ENCODE results near the gene LSMEM2. TPM values are rescaled to one million over a fixed set of nuclear protein-coding genes. Genes with fewer than 3 reads are reported as not detected.

Gene LSMEM2
- total and polyA plus RNA-seq, 2 experiments from 2014 or later: 0.59 to 0.86 TPM

- TF ChIP-seq ZNF462 (CRISPR knock-in tag; IDR thresholded peaks at IDR 0.05): no peak
Measured at GRCh38 chr3:50294492-50295403, 15.9 kb downstream of the LSMEM2 start (continued).

- peaks cover 25% of the 10 kb centered on the region for H3K4me1 Mint-ChIP-seq
- H3K36me3 Mint-ChIP-seq (ENCODE audit: low read depth): peaks cover 7% of the 10 kb centered on the region; the same call in 2 of the 3 replicates
- TF ChIP-seq CTCF (conservative IDR thresholded peaks at IDR 0.05; ENCODE audit: low read depth in 2 of 2): no peak
- no peak for TF ChIP-seq POLR2AphosphoS5 (IDR thresholded peaks at IDR 0.05; ENCODE audit: low read depth)
- TF ChIP-seq ETS1 (IDR thresholded peaks at IDR 0.05): no peak
- TF ChIP-seq ZNF331 (CRISPR knock-in tag; IDR thresholded peaks at IDR 0.05; ENCODE audit: low read depth): no peak
- TF ChIP-seq REST (IDR thresholded peaks at IDR 0.05; ENCODE audit: unreplicated experiment): no peak
- TF ChIP-seq EZH2 (IDR thresholded peaks at IDR 0.05; ENCODE audit: low read depth, unreplicated experiment): no peak
- Histone ChIP-seq H3K27ac (ENCODE audit: low read depth) (no peak overlapping the region), H3K27me3 (ENCODE audit: insufficient read depth) (no peaks in the 10 kb centered on the region), H4K20me1 (replicated peaks; ENCODE audit: insufficient read depth) (no peaks in the 10 kb centered on the region), H3K4me2 (no peak overlapping the region), H3K9me2 (ENCODE audit: insufficient read depth) (no peaks in the 10 kb centered on the region), H3K79me2 (replicated peaks; ENCODE audit: insufficient read depth) (peaks cover 12% of the 10 kb centered on the region), H3K4me1 (ENCODE audit: insufficient read depth) (peaks cover 20% of the 10 kb centered on the region), H2AFZ (no peak overlapping the region), H3K4me3 (no peak overlapping the region), H3F3A (replicated peaks; ENCODE audit: low read depth) (peaks cover 9% of the 10 kb centered on the region), H3K36me3 (ENCODE audit: insufficient read depth) (no peaks in the 10 kb centered on the region)
- H3K27ac Mint-ChIP-seq: no peak overlapping the region
- no peak overlapping the region for H3K4me3 Mint-ChIP-seq
- ATAC-seq (no peak), DNase-seq (ENCODE audit: low spot score) (no peak)
- H3K9me3 Mint-ChIP-seq: no peaks in the 10 kb centered on the region
- H3K27me3 Mint-ChIP-seq (ENCODE audit: insufficient read depth, low read depth, poor library complexity): peaks cover 25% of the 10 kb centered on the region
Measured at GRCh38 chr3:50295553-50296431, 16.9 kb downstream of the LSMEM2 start.

Measured in GM23338 (cell line).